GM19452 (cell line): ENCODE data around the gene USF1.
"Not testable (repeated sequence)": the region's sequence is repeated elsewhere in the genome, so short reads cannot be mapped to it uniquely, and the experiment has no call there.

Experiments used
- ATAC-seq: cut with Tn5 transposase; IDR thresholded peaks from one replicate; pipeline ENCODE4 v1.9.1; 2021; ENCODE audit not compliant: unreplicated experiment

Gene USF1

GRCh38 chr1:161079436-161080110 is 33.8 kb upstream of the USF1 start:
- ATAC-seq = no peak

- no peak for ATAC-seq
Measured at GRCh38 chr1:161077426-161077825, 31.6 kb upstream of the USF1 start.

GRCh38 chr1:161076410-161076809 is 30.6 kb upstream of the USF1 start:
- ATAC-seq = no peak

GRCh38 chr1:161074676-161075368 is 29.0 kb upstream of the USF1 start:
- ATAC-seq = no peak

- ATAC-seq = no peak
Measured at GRCh38 chr1:161073474-161074121, 27.8 kb upstream of the USF1 start.

GRCh38 chr1:161072751-161073449 is 27.1 kb upstream of the USF1 start:
- ATAC-seq = no peak

GRCh38 chr1:161071886-161072371 is 26.2 kb upstream of the USF1 start:
- ATAC-seq = no peak

- ATAC-seq = no peak
Measured at GRCh38 chr1:161070761-161071160, 25.0 kb upstream of the USF1 start.

- ATAC-seq = peak; percentile 89
Measured at GRCh38 chr1:161069731-161070270, 24.0 kb upstream of the USF1 start, which contains the start of gene ARHGAP30. Gene ARHGAP30, minus strand, starts transcription at chr1:161069891. Its CDS starts 267 bp downstream, at chr1:161069624.

GRCh38 chr1:161069241-161069640 is 23.5 kb upstream of the USF1 start:
- peak; percentile 4 for ATAC-seq

GRCh38 chr1:161068306-161069234 is 22.8 kb upstream of the USF1 start:
- ATAC-seq = peak; percentile 53

- ATAC-seq = no peak
Measured at GRCh38 chr1:161066694-161067093, 20.9 kb upstream of the USF1 start.

GRCh38 chr1:161065681-161066080 is 19.9 kb upstream of the USF1 start:
- not testable (repeated sequence) for ATAC-seq

GRCh38 chr1:161063936-161064335 is 18.2 kb upstream of the USF1 start:
- ATAC-seq = not testable (repeated sequence)

- no peak for ATAC-seq
Measured at GRCh38 chr1:161061419-161061818, 15.6 kb upstream of the USF1 start.

GRCh38 chr1:161059293-161059692 is 13.5 kb upstream of the USF1 start:
- no peak for ATAC-seq

GRCh38 chr1:161054805-161055204 is 9.0 kb upstream of the USF1 start:
- ATAC-seq = no peak

GRCh38 chr1:161054232-161054631 is 8.5 kb upstream of the USF1 start:
- no peak for ATAC-seq

GRCh38 chr1:161052899-161053298 is 7.1 kb upstream of the USF1 start:
- no peak for ATAC-seq

GRCh38 chr1:161051219-161051618 is 5.4 kb upstream of the USF1 start:
- no peak for ATAC-seq
